Hepatocyte (in vitro differentiated cells): ENCODE data around the gene FSD1. TPM values are rescaled to one million over a fixed set of nuclear protein-coding genes. Genes with fewer than 3 reads are reported as not detected.
A peak's percentile ranks its signal among the peaks of the same experiment; 100 is the strongest.

Source experiments
- DNase-seq: peaks from one replicate; pipeline ENCODE4 v3.0.0-alpha.2; 2016; ENCODE audit warnings: low spot score
- H2AFZ ChIP-seq: fragments of 200-600 bp; sonication (generic); 2 replicates; pipeline ENCODE4 v1.6.0; 2016; ENCODE audit warnings: antibody characterized with exemption, mild to moderate bottlenecking
- H3K27ac ChIP-seq: fragments of 200-600 bp; sonication (generic); 2 replicates; pipeline ENCODE4 v1.5.1; 2016; ENCODE audit warnings: mild to moderate bottlenecking
- H3K27me3 ChIP-seq: fragments of 200-600 bp; sonication (generic); 2 replicates; pipeline ENCODE4 v1.6.1; 2016
- H3K36me3 ChIP-seq: fragments of 200-600 bp; sonication (generic); replicated peaks from 2 replicates; pipeline ENCODE4 v1.5.1; 2016; ENCODE audit warnings: low read depth; ENCODE audit not compliant: insufficient read depth
- H3K4me1 ChIP-seq: fragments of 200-600 bp; sonication (generic); 2 replicates; pipeline ENCODE4 v1.5.1; 2016; ENCODE audit warnings: mild to moderate bottlenecking, moderate library complexity; ENCODE audit not compliant: insufficient read depth
- H3K4me2 ChIP-seq: fragments of 200-600 bp; sonication (generic); 2 replicates; pipeline ENCODE4 v1.6.0; 2016
- H3K4me3 ChIP-seq: fragments of 200-600 bp; sonication (generic); 2 replicates; pipeline ENCODE4 v1.5.1; 2016; ENCODE audit warnings: mild to moderate bottlenecking
- H3K79me2 ChIP-seq: fragments of 200-600 bp; sonication (generic); 2 replicates; pipeline ENCODE4 v1.6.0; 2017; ENCODE audit warnings: mild to moderate bottlenecking
- H3K9me2 ChIP-seq: fragments of 200-600 bp; sonication (generic); replicated peaks from 2 replicates; pipeline ENCODE4 v1.6.0; 2017; ENCODE audit warnings: mild to moderate bottlenecking; ENCODE audit not compliant: insufficient read depth
- H3K9me3 ChIP-seq: fragments of 200-600 bp; sonication (generic); 2 replicates; pipeline ENCODE4 v1.5.1; 2016; ENCODE audit warnings: low read depth, mild to moderate bottlenecking
- H4K20me1 ChIP-seq: fragments of 200-600 bp; sonication (generic); 2 replicates; pipeline ENCODE4 v1.6.0; 2016; ENCODE audit warnings: mild to moderate bottlenecking; ENCODE audit not compliant: insufficient read depth, poor library complexity, severe bottlenecking
- EZH2 ChIP-seq: fragments of 200-600 bp; sonication (generic); IDR thresholded peaks from 2 replicates; pipeline ENCODE4 v1.6.1; 2016; ENCODE audit warnings: antibody characterized with exemption, mild to moderate bottlenecking, borderline replicate concordance
- EZH2phosphoT487 ChIP-seq: fragments of 200-600 bp; sonication (generic); IDR thresholded peaks from one replicate; pipeline ENCODE4 v1.6.1; 2018; ENCODE audit warnings: antibody characterized with exemption, mild to moderate bottlenecking, low read depth, moderate library complexity; ENCODE audit not compliant: unreplicated experiment, severe bottlenecking
- WGBS: methylation state at CpG from one replicate; pipeline ENCODE4 v1.1.6; 2016; ENCODE audit warnings: low lambda C conversion rate; ENCODE audit errors: missing lambda C conversion rate; 5-methylcytosine and 5-hydroxymethylcytosine counted together
- polyA plus RNA-seq: library from polyadenylated mRNA; unstranded; fragments of >200 nt; fragmentation: Nextera tagmentation; extraction: Ambion mirVana; gene quantifications from 2 replicates; pipeline ENCODE4 v1.2.1, GENCODE V29; 2016
- total RNA-seq: library from RNA; depleted of rRNA; stranded (reverse); fragments of >200 nt; gene quantifications from 2 replicates; pipeline ENCODE4 v1.2.3, GENCODE V29; 2014
- TF ChIP-seq, protein P1 (sequence below): fragments of 200-600 bp; sonication (generic); IDR thresholded peaks from 2 replicates; pipeline ENCODE4 v1.5.1; 2016; ENCODE audit warnings: antibody characterized with exemption, mild to moderate bottlenecking; ENCODE audit not compliant: poor library complexity

The FSD1 gene
- total and polyA plus RNA-seq, 2 experiments from 2014 or later: 2.8 to 6.3 TPM

DNA sequence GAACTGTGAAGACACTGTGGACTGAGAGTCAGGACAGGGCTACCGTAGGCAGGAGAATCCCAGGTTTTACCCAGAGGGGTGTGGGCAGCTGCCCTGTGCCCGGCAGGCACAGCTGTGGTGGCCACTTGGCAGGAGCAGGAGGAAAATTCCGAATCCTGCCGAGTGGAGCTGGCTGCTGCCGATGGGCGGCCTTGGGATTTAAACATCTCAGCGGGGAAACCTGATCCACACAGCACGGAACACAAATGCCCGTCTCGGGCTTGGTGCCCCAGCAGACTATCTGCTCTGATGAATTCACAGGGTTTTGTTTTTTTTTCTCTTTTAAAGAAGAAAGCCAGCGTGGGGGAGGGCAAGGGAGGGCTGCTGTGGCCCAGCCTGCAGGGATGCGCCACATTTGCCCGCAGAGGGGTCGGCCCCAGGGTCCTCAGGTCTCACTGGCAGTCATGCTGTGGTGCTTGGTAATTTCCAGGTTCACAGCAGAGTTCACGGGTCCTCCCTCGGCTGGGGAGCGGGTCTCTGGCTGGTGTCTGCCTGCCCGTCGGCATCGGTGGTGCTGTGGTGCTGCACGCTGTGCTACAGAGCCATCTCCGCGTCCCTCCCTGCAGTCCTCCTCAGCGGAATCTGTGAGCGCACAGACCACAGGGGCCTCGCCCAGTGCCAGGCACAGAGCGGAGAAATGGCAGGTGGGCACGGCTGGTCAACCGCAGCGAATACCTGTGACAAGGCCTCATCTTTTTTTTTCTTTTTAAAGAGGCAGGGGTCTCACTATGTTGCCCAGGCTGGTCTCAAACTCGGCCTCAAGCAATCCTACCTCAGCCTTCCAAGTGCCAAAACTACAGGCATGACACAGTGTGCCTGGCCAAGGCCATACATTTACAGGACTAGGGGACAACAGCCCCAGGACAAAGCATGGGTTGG, 67.1 kb downstream of the FSD1 start:
- H3K9me2 ChIP-seq: no peaks in the 10 kb centered on the region
- no peaks in the 10 kb centered on the region for H3K9me3 ChIP-seq
- no peaks in the 10 kb centered on the region for H3K36me3 ChIP-seq
- H3K4me1 ChIP-seq: peaks cover 55% of the 10 kb centered on the region
- peaks cover 30% of the 10 kb centered on the region for H4K20me1 ChIP-seq
- no peak overlapping the region for H3K4me2 ChIP-seq
- H3K79me2 ChIP-seq: peaks cover 87% of the 10 kb centered on the region
- peak overlapping the region; percentile 51 for H3K27ac ChIP-seq
- H3K27me3 ChIP-seq: no peaks in the 10 kb centered on the region
- no peak for TF ChIP-seq EZH2phosphoT487
- TF ChIP-seq EZH2: no peak
- H3K4me3 ChIP-seq: no peak overlapping the region
- WGBS: 90% methylated on average over 31 of the region's 31 CpGs
- H2AFZ ChIP-seq: no peak overlapping the region
- no peak for DNase-seq

GRCh38 chr19:4372165-4373012, 68.0 kb downstream of the FSD1 start:
- peaks cover 62% of the 10 kb centered on the region for H3K4me1 ChIP-seq
- H3K9me3 ChIP-seq: no peaks in the 10 kb centered on the region
- no peaks in the 10 kb centered on the region for H3K9me2 ChIP-seq
- H3K79me2 ChIP-seq: peaks cover 88% of the 10 kb centered on the region
- DNase-seq: no peak
- no peak overlapping the region for H3K4me2 ChIP-seq
- TF ChIP-seq EZH2 (no peak), EZH2phosphoT487 (no peak)
- TF ChIP-seq, protein P1, sequence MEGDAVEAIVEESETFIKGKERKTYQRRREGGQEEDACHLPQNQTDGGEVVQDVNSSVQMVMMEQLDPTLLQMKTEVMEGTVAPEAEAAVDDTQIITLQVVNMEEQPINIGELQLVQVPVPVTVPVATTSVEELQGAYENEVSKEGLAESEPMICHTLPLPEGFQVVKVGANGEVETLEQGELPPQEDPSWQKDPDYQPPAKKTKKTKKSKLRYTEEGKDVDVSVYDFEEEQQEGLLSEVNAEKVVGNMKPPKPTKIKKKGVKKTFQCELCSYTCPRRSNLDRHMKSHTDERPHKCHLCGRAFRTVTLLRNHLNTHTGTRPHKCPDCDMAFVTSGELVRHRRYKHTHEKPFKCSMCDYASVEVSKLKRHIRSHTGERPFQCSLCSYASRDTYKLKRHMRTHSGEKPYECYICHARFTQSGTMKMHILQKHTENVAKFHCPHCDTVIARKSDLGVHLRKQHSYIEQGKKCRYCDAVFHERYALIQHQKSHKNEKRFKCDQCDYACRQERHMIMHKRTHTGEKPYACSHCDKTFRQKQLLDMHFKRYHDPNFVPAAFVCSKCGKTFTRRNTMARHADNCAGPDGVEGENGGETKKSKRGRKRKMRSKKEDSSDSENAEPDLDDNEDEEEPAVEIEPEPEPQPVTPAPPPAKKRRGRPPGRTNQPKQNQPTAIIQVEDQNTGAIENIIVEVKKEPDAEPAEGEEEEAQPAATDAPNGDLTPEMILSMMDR: no peak
- H2AFZ ChIP-seq: no peak overlapping the region
- peak overlapping the region; percentile 97 for H3K27ac ChIP-seq
- H4K20me1 ChIP-seq: peaks cover 30% of the 10 kb centered on the region
- WGBS: 94% methylated on average over 22 of the region's 22 CpGs
- no peaks in the 10 kb centered on the region for H3K27me3 ChIP-seq
- H3K4me3 ChIP-seq: no peak overlapping the region
- no peaks in the 10 kb centered on the region for H3K36me3 ChIP-seq

GRCh38 chr19:4373013-4373367, 68.6 kb downstream of the FSD1 start:
- Histone ChIP-seq H3K4me3 (no peak overlapping the region), H3K4me2 (no peak overlapping the region), H3K9me2 (no peaks in the 10 kb centered on the region), H3K9me3 (no peaks in the 10 kb centered on the region), H4K20me1 (peaks cover 36% of the 10 kb centered on the region), H3K36me3 (no peaks in the 10 kb centered on the region), H3K4me1 (peaks cover 64% of the 10 kb centered on the region), H3K27me3 (no peaks in the 10 kb centered on the region), H3K27ac (peak overlapping the region; percentile 97), H2AFZ (no peak overlapping the region), H3K79me2 (peaks cover 88% of the 10 kb centered on the region)
- no peak for DNase-seq
- TF ChIP-seq, protein P1: no peak
- TF ChIP-seq EZH2: no peak
- no peak for TF ChIP-seq EZH2phosphoT487
- WGBS: 95% methylated on average over 8 of the region's 8 CpGs

Other genes with a start within 250 kb of the FSD1 start
- 19.2 and 23.3 TPM in 2 replicates for gene ZBTB7A, start 237.7 kb upstream of the FSD1 start, total RNA-seq
- 46.1 and 46.2 TPM in 2 replicates for gene ZBTB7A, start 237.7 kb upstream of the FSD1 start, polyA plus RNA-seq
- 133 and 135 TPM in 2 replicates for gene MAP2K2, start 180.5 kb upstream of the FSD1 start, total RNA-seq
- 188 and 196 TPM in 2 replicates for gene MAP2K2, start 180.5 kb upstream of the FSD1 start, polyA plus RNA-seq
- 21.7 and 31.9 TPM in 2 replicates for gene CREB3L3, start 151.0 kb upstream of the FSD1 start, total RNA-seq
- 31.2 and 48.5 TPM in 2 replicates for gene CREB3L3, start 151.0 kb upstream of the FSD1 start, polyA plus RNA-seq
- 15.6 and 15.7 TPM in 2 replicates for gene SIRT6, start 122.0 kb upstream of the FSD1 start, total RNA-seq
- 9.9 and 16.8 TPM in 2 replicates for gene SIRT6, start 122.0 kb upstream of the FSD1 start, polyA plus RNA-seq
- gene ANKRD24, start 121.9 kb upstream of the FSD1 start, total RNA-seq: 0.84 and 3.4 TPM in 2 replicates
- gene ANKRD24, start 121.9 kb upstream of the FSD1 start, polyA plus RNA-seq: 1.5 and 2.0 TPM in 2 replicates
- 3.0 and 5.9 TPM in 2 replicates for gene EBI3, start 75.1 kb upstream of the FSD1 start, total RNA-seq
- gene EBI3, start 75.1 kb upstream of the FSD1 start, polyA plus RNA-seq: 7.6 and 8.2 TPM in 2 replicates
- gene YJU2, start 57.5 kb upstream of the FSD1 start, total RNA-seq: 12.3 and 18.8 TPM in 2 replicates
- 13.1 and 16.0 TPM in 2 replicates for gene YJU2, start 57.5 kb upstream of the FSD1 start, polyA plus RNA-seq
- 0.08 TPM in 1 of 2 replicates, not detected in the other for gene SHD, start 25.3 kb upstream of the FSD1 start, total RNA-seq
- 3.4 and 4.6 TPM in 2 replicates for gene SHD, start 25.3 kb upstream of the FSD1 start, polyA plus RNA-seq
- gene TMIGD2, start 2.2 kb upstream of the FSD1 start, total RNA-seq: not detected in 2 replicates
- gene TMIGD2, start 2.2 kb upstream of the FSD1 start, polyA plus RNA-seq: 0.55 TPM in 1 of 2 replicates, not detected in the other
- gene STAP2, start 34.2 kb downstream of the FSD1 start, total RNA-seq: 27.5 and 28.1 TPM in 2 replicates
- 34.4 and 45.2 TPM in 2 replicates for gene STAP2, start 34.2 kb downstream of the FSD1 start, polyA plus RNA-seq
- 11.2 and 16.6 TPM in 2 replicates for gene MPND, start 39.0 kb downstream of the FSD1 start, total RNA-seq
- 17.0 and 21.9 TPM in 2 replicates for gene MPND, start 39.0 kb downstream of the FSD1 start, polyA plus RNA-seq
- 71.8 and 81.7 TPM in 2 replicates for gene SH3GL1, start 95.9 kb downstream of the FSD1 start, total RNA-seq
- gene SH3GL1, start 95.9 kb downstream of the FSD1 start, polyA plus RNA-seq: 111 and 114 TPM in 2 replicates
- gene CHAF1A, start 98.0 kb downstream of the FSD1 start, total RNA-seq: 5.5 and 6.2 TPM in 2 replicates
- 6.5 and 11.1 TPM in 2 replicates for gene CHAF1A, start 98.0 kb downstream of the FSD1 start, polyA plus RNA-seq
- gene UBXN6, start 153.2 kb downstream of the FSD1 start, total RNA-seq: 80.2 and 88.6 TPM in 2 replicates
- 36.8 and 44.7 TPM in 2 replicates for gene UBXN6, start 153.2 kb downstream of the FSD1 start, polyA plus RNA-seq
- gene HDGFL2, start 167.7 kb downstream of the FSD1 start, total RNA-seq: 34.8 and 50.3 TPM in 2 replicates
- 73.0 and 73.2 TPM in 2 replicates for gene HDGFL2, start 167.7 kb downstream of the FSD1 start, polyA plus RNA-seq
- gene PLIN4, start 213.9 kb downstream of the FSD1 start, total RNA-seq: 0.17 and 0.60 TPM in 2 replicates
- gene PLIN4, start 213.9 kb downstream of the FSD1 start, polyA plus RNA-seq: 0.27 and 0.55 TPM in 2 replicates
- 2.1 and 5.8 TPM in 2 replicates for gene PLIN5, start 230.6 kb downstream of the FSD1 start, total RNA-seq
- gene PLIN5, start 230.6 kb downstream of the FSD1 start, polyA plus RNA-seq: 6.1 and 6.4 TPM in 2 replicates
- gene LRG1, start 235.4 kb downstream of the FSD1 start, total RNA-seq: 5.4 and 6.3 TPM in 2 replicates
- 9.8 and 11.4 TPM in 2 replicates for gene LRG1, start 235.4 kb downstream of the FSD1 start, polyA plus RNA-seq